H9 (cell line): ENCODE results near the gene NECAB2. TPM values are rescaled to one million over a fixed set of nuclear protein-coding genes. Genes with fewer than 3 reads are reported as not detected.

Experiments used
- DNase-seq: peaks from one replicate; pipeline ENCODE4 v3.0.0-alpha.2; 2017
- H2AFZ ChIP-seq: one replicate; pipeline ENCODE4 v1.6.1; 2013; ENCODE audit warnings: mild to moderate bottlenecking, low read length, control low read depth, moderate library complexity
- H2AK5ac ChIP-seq: 2 replicates; pipeline ENCODE4 v1.6.1; 2013; ENCODE audit warnings: low read length, control low read depth, mixed read lengths; ENCODE audit not compliant: insufficient read length
- H2BK120ac ChIP-seq: one replicate; pipeline ENCODE4 v1.6.1; 2013; ENCODE audit warnings: low read depth, mild to moderate bottlenecking, low read length, control low read depth, inconsistent platforms; ENCODE audit not compliant: poor library complexity, severe bottlenecking
- H2BK12ac ChIP-seq: 2 replicates; pipeline ENCODE4 v1.6.1; 2013; ENCODE audit warnings: low read length, control low read depth, mixed read lengths, low read depth; ENCODE audit not compliant: insufficient read length
- H2BK15ac ChIP-seq: 2 replicates; pipeline ENCODE4 v1.6.1; 2013; ENCODE audit warnings: low read depth, low read length, control low read depth
- H2BK20ac ChIP-seq: one replicate; pipeline ENCODE4 v1.6.1; 2013; ENCODE audit warnings: low read depth, mild to moderate bottlenecking, low read length, control low read depth, inconsistent platforms; ENCODE audit not compliant: poor library complexity, severe bottlenecking
- H2BK5ac ChIP-seq: 2 replicates; pipeline ENCODE4 v1.6.1; 2013; ENCODE audit warnings: low read length, control low read depth, mixed read lengths; ENCODE audit not compliant: insufficient read length
- H3K14ac ChIP-seq: 2 replicates; pipeline ENCODE4 v1.6.1; 2013; ENCODE audit warnings: low read length, control low read depth; ENCODE audit not compliant: insufficient read depth
- H3K18ac ChIP-seq: 2 replicates; pipeline ENCODE4 v1.6.1; 2013; ENCODE audit warnings: low read depth, mild to moderate bottlenecking, mixed read lengths, low read length, control low read depth; ENCODE audit not compliant: insufficient read length
- H3K23ac ChIP-seq: 2 replicates; pipeline ENCODE4 v1.6.1; 2013; ENCODE audit warnings: low read length, control low read depth, mixed read lengths, low read depth; ENCODE audit not compliant: insufficient read length
- H3K23me2 ChIP-seq: 2 replicates; pipeline ENCODE4 v1.6.1; 2013; ENCODE audit warnings: low read depth, mild to moderate bottlenecking, mixed read lengths, low read length, control low read depth; ENCODE audit not compliant: insufficient read length, poor library complexity, severe bottlenecking
- H3K27ac ChIP-seq: 2 replicates; pipeline ENCODE4 v1.5.1; 2013; ENCODE audit warnings: low read length, control low read depth, mixed read lengths, low read depth; ENCODE audit not compliant: insufficient read length
- H3K27me3 ChIP-seq: 2 replicates; pipeline ENCODE4 v1.6.1; 2013; ENCODE audit warnings: low read length, control low read depth, inconsistent platforms; ENCODE audit not compliant: insufficient read depth
- H3K4ac ChIP-seq: 2 replicates; pipeline ENCODE4 v1.6.1; 2013; ENCODE audit warnings: low read depth, mild to moderate bottlenecking, control low read depth, inconsistent platforms, low read length, moderate library complexity
- H3K4me1 ChIP-seq: 2 replicates; pipeline ENCODE4 v1.6.1; 2013; ENCODE audit warnings: low read length, control low read depth, inconsistent platforms; ENCODE audit not compliant: insufficient read depth
- H3K4me2 ChIP-seq: 2 replicates; pipeline ENCODE4 v1.6.1; 2013; ENCODE audit warnings: low read length, control low read depth, mixed read lengths; ENCODE audit not compliant: insufficient read length, insufficient read depth
- H3K56ac ChIP-seq: 2 replicates; pipeline ENCODE4 v1.6.1; 2013; ENCODE audit warnings: low read depth, mild to moderate bottlenecking, mixed read lengths, low read length, control low read depth; ENCODE audit not compliant: insufficient read length
- H3K79me1 ChIP-seq: 2 replicates; pipeline ENCODE4 v1.6.1; 2013; ENCODE audit warnings: low read depth, mild to moderate bottlenecking, moderate library complexity, low read length, control low read depth, inconsistent platforms; ENCODE audit not compliant: insufficient read depth, poor library complexity, severe bottlenecking
- H3K79me2 ChIP-seq: 2 replicates; pipeline ENCODE4 v1.6.1; 2013; ENCODE audit warnings: low read length, control low read depth, inconsistent platforms; ENCODE audit not compliant: insufficient read depth
- H3K9ac ChIP-seq: 2 replicates; pipeline ENCODE4 v1.6.1; 2013; ENCODE audit warnings: low read length, control low read depth, mixed read lengths; ENCODE audit not compliant: insufficient read length; ENCODE audit errors: extremely low read depth
- H3K9me3 ChIP-seq: one replicate; pipeline ENCODE4 v1.6.1; 2013; ENCODE audit warnings: low read depth, low read length, inconsistent platforms; ENCODE audit not compliant: control insufficient read depth
- H3T11ph ChIP-seq: one replicate; pipeline ENCODE4 v1.6.1; 2013; ENCODE audit warnings: mild to moderate bottlenecking, low read length, control low read depth, inconsistent platforms
- H4K20me1 ChIP-seq: one replicate; pipeline ENCODE4 v1.6.1; 2013; ENCODE audit not compliant: control insufficient read depth, insufficient read length, insufficient read depth
- H4K5ac ChIP-seq: 2 replicates; pipeline ENCODE4 v1.6.1; 2013; ENCODE audit warnings: low read depth, mild to moderate bottlenecking, mixed read lengths, low read length, control low read depth; ENCODE audit not compliant: insufficient read length
- H4K8ac ChIP-seq: replicated peaks from 2 replicates; pipeline ENCODE4 v1.6.1; 2013; ENCODE audit warnings: low read length, control low read depth, mixed read lengths, low read depth; ENCODE audit not compliant: insufficient read length
- H4K91ac ChIP-seq: 2 replicates; pipeline ENCODE4 v1.6.1; 2013; ENCODE audit warnings: low read depth, mild to moderate bottlenecking, moderate library complexity, mixed read lengths, low read length, control low read depth; ENCODE audit not compliant: insufficient read length
- H3K27ac Mint-ChIP-seq, 3 experiments: 2 replicates in 2 of 3; 3 replicates in 1 of 3; pipeline ENCODE4 v1.8.0; 2020 to 2021; ENCODE audit warnings: mixed read lengths in 3 of 3, mild to moderate bottlenecking in 1 of 3, moderate library complexity in 1 of 3
- H3K27me3 Mint-ChIP-seq: 2 replicates; pipeline ENCODE4 v1.8.0; 2021; ENCODE audit warnings: low read depth, mild to moderate bottlenecking, moderate library complexity, mixed read lengths
- H3K36me3 Mint-ChIP-seq, 3 experiments: 2 replicates in 2 of 3; 3 replicates in 1 of 3; pipeline ENCODE4 v1.8.0; 2020 to 2021; ENCODE audit warnings: low read depth in 3 of 3, mixed read lengths in 3 of 3; ENCODE audit not compliant: insufficient read depth in 1 of 3
- H3K4me1 Mint-ChIP-seq, 2 experiments: 2 replicates each; pipeline ENCODE4 v1.8.0; 2020; ENCODE audit warnings: mixed read lengths in 2 of 2
- H3K4me3 Mint-ChIP-seq, 2 experiments: 2 replicates in 1 of 2; 3 replicates in 1 of 2; pipeline ENCODE4 v1.8.0; 2020 to 2021; ENCODE audit warnings: mild to moderate bottlenecking in 2 of 2, mixed read lengths in 2 of 2, moderate library complexity in 1 of 2
- H3K9me3 Mint-ChIP-seq, 2 experiments: 2 replicates in 1 of 2; 3 replicates in 1 of 2; pipeline ENCODE4 v1.8.0; 2020; ENCODE audit warnings: mild to moderate bottlenecking in 2 of 2, mixed read lengths in 2 of 2, moderate library complexity in 1 of 2
- WGBS: extraction: QIAGEN DNeasy Blood & Tissue Kit; methylation state at CpG from one replicate; pipeline ENCODE4 v1.1.7; 2013; ENCODE audit warnings: missing lambda C conversion rate, low lambda C conversion rate, mixed read lengths; ENCODE audit not compliant: insufficient read length; ENCODE audit errors: extremely low coverage; 5-methylcytosine and 5-hydroxymethylcytosine counted together
- total RNA-seq: library from RNA; stranded (reverse); gene quantifications from 2 replicates; pipeline ENCODE4 v1.2.1, GENCODE V29; 2021
- TF ChIP-seq, protein P1 (sequence below): fragments of 200-600 bp; sonication (generic); conservative IDR thresholded peaks from 3 replicates; pipeline ENCODE4 v1.8.0; 2021; ENCODE audit warnings: antibody characterized with exemption, mild to moderate bottlenecking

Gene NECAB2
- total RNA-seq, 1 experiment from 2014 or later, result 12.6 TPM

DNA sequence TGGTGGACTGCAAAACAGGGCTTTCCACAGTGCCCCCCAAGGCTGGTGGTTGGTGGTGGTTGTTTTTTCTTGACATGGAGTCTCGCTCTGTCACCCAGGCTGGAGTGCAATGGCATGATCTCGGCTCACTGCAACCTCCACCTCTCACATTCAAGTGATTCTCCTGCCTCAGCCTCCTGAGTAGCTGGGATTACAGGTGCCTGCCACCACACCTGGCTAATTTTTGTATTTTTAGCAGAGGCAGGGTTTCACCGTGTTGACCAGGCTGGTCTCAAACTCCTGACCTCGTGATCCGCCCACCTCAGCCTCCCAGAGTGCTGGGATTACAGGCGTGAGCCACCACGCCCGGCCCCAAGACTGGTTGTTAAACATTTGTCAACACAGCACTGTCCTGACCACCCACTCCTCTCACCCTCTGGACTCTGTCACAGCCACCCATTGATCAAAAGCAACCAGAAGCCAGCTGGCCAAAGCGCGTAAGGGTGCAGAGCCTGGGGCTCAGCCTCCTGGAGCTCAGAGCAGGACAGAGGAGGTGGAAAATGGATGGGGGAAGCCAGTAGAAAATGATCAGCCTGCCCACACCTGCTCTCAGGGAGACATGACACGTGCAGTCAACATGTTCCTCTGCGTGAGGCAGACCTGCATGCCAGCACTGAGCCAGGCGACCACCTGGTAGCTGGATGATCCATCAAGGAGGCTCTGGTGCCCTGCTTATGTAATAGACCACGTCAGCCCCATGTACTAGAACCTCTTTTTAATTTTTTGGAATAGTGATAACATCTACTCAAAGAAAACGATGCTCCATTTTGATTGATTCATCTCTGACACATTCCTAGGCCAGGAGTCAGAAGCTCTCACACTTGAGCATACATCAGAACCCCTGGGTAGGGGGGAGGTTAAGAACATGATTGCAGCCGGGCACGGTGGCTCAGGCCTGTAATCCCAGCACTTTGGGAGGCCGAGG is 29.8 kb upstream of the NECAB2 start:
- no peak overlapping the region for H2AFZ ChIP-seq
- no peaks in the 10 kb centered on the region for H3K27me3 ChIP-seq
- H4K91ac ChIP-seq, result no peak overlapping the region
- H3K4me1 Mint-ChIP-seq, result peaks cover 5 to 16% of the 10 kb centered on the region in 2 experiments
- H3K9me3 Mint-ChIP-seq, result no peaks in the 10 kb centered on the region
- H4K5ac ChIP-seq, result no peak overlapping the region
- H2BK5ac ChIP-seq, result no peak overlapping the region
- no peaks in the 10 kb centered on the region for H4K20me1 ChIP-seq
- no peak overlapping the region for H4K8ac ChIP-seq
- WGBS, result no CpG with 5 or more reads among the region's 18 CpGs
- no peaks in the 10 kb centered on the region for H3K4me1 ChIP-seq
- H3K14ac ChIP-seq, result no peak overlapping the region
- H2AK5ac ChIP-seq, result no peak overlapping the region
- no peak overlapping the region for H3K18ac ChIP-seq
- no peak overlapping the region for H3K27ac ChIP-seq
- no peak overlapping the region for H3K56ac ChIP-seq
- H3K4me3 Mint-ChIP-seq, result no peak overlapping the region
- H3K9ac ChIP-seq, result no peak overlapping the region
- H3K4ac ChIP-seq, result no peak overlapping the region
- H2BK12ac ChIP-seq, result no peak overlapping the region
- no peaks in the 10 kb centered on the region for H3K23me2 ChIP-seq
- no peaks in the 10 kb centered on the region for H3K9me3 ChIP-seq
- no peak overlapping the region for H2BK120ac ChIP-seq
- H2BK15ac ChIP-seq, result no peak overlapping the region
- H3K79me2 ChIP-seq, result no peaks in the 10 kb centered on the region
- no peak overlapping the region for H3K4me2 ChIP-seq
- peaks cover 12% of the 10 kb centered on the region for H3K27me3 Mint-ChIP-seq
- H3K23ac ChIP-seq, result no peak overlapping the region
- no peaks in the 10 kb centered on the region for H3K79me1 ChIP-seq
- no peak overlapping the region for H3K27ac Mint-ChIP-seq
- no peak overlapping the region for H3T11ph ChIP-seq
- peaks cover 0 to 8% (median 6%) of the 10 kb centered on the region in 3 experiments; a peak in 4 of 7 replicates for H3K36me3 Mint-ChIP-seq
- no peak overlapping the region for H2BK20ac ChIP-seq
- TF ChIP-seq, protein P1, sequence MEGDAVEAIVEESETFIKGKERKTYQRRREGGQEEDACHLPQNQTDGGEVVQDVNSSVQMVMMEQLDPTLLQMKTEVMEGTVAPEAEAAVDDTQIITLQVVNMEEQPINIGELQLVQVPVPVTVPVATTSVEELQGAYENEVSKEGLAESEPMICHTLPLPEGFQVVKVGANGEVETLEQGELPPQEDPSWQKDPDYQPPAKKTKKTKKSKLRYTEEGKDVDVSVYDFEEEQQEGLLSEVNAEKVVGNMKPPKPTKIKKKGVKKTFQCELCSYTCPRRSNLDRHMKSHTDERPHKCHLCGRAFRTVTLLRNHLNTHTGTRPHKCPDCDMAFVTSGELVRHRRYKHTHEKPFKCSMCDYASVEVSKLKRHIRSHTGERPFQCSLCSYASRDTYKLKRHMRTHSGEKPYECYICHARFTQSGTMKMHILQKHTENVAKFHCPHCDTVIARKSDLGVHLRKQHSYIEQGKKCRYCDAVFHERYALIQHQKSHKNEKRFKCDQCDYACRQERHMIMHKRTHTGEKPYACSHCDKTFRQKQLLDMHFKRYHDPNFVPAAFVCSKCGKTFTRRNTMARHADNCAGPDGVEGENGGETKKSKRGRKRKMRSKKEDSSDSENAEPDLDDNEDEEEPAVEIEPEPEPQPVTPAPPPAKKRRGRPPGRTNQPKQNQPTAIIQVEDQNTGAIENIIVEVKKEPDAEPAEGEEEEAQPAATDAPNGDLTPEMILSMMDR, result no peak
- DNase-seq, result no peak
